GM12878 (cell line): ENCODE results near the gene NPB. TPM values are rescaled to one million over a fixed set of nuclear protein-coding genes. Genes with fewer than 3 reads are reported as not detected.
A peak's percentile ranks its signal among the peaks of the same experiment; 100 is the strongest.

ENCODE experiments used
- BHLHE40 ChIP-seq, 2 experiments: fragments of 450-650 bp in 1 of 2; IDR thresholded peaks; 2 replicates each; pipeline ENCODE4 v1.6.1; 2011 to 2017; ENCODE audit warnings: low read depth in 2 of 2, borderline replicate concordance in 1 of 2, improper control_type of control experiment in 1 of 2, low read length in 1 of 2, mild to moderate bottlenecking in 1 of 2
- BRCA1 ChIP-seq: IDR thresholded peaks from 2 replicates; pipeline ENCODE4 v1.6.1; 2011; ENCODE audit warnings: low read depth, low read length, improper control_type of control experiment
- CREM ChIP-seq: IDR thresholded peaks from 2 replicates; pipeline ENCODE4 v1.6.1; 2014; ENCODE audit warnings: antibody characterized with exemption, low read depth
- IRF5 ChIP-seq: fragments of 450-650 bp; IDR thresholded peaks from 2 replicates; pipeline ENCODE4 v1.6.1; 2017; ENCODE audit warnings: borderline replicate concordance
- NFIC ChIP-seq: IDR thresholded peaks from 2 replicates; pipeline ENCODE4 v1.6.1; 2012; ENCODE audit warnings: low read depth, mild to moderate bottlenecking, inconsistent platforms, low read length, moderate library complexity
- PBX3 ChIP-seq: IDR thresholded peaks from 2 replicates; pipeline ENCODE4 v1.6.1; 2011; ENCODE audit warnings: mild to moderate bottlenecking, low read depth, low read length, moderate library complexity; ENCODE audit not compliant: insufficient replicate concordance
- PKNOX1 ChIP-seq: fragments of 450-650 bp; IDR thresholded peaks from 2 replicates; pipeline ENCODE4 v1.6.1; 2016; ENCODE audit warnings: mild to moderate bottlenecking
- PRDM15 ChIP-seq: fragments of 450-650 bp; formaldehyde crosslinking; IDR thresholded peaks from 2 replicates; pipeline ENCODE4 v1.4.0; 2020; ENCODE audit warnings: mild to moderate bottlenecking, moderate library complexity
- RELB ChIP-seq: fragments of 450-650 bp; IDR thresholded peaks from 2 replicates; pipeline ENCODE4 v1.6.1; 2017; ENCODE audit warnings: low read depth, mild to moderate bottlenecking, moderate library complexity
- SKIL ChIP-seq: fragments of 450-650 bp; IDR thresholded peaks from 2 replicates; pipeline ENCODE4 v1.6.1; 2017; ENCODE audit warnings: mild to moderate bottlenecking, low read depth, inconsistent platforms; ENCODE audit not compliant: poor library complexity, severe bottlenecking
- ZNF687 ChIP-seq: fragments of 450-650 bp; IDR thresholded peaks from 2 replicates; pipeline ENCODE4 v1.6.1; 2017; ENCODE audit warnings: mild to moderate bottlenecking, moderate library complexity
- polyA plus RNA-seq, 11 experiments: library from polyadenylated mRNA; depleted of rRNA in 4 of 11; unstranded in 6 of 11; stranded (reverse) in 5 of 11; fragments of >200 nt; fragmentation: Nextera tagmentation in 4 of 11; fragmentation: Illumina TruSeq in 1 of 11; extraction: Ambion mirVana in 4 of 11; extraction: Trizol in 1 of 11; gene quantifications; 1 replicate in 1 of 11; 2 replicates in 10 of 11; pipeline versions ENCODE4 v1.2.1 to v1.2.3, GENCODE V29; 2011 to 2016; ENCODE audit warnings: inconsistent platforms in 2 of 11, missing spikeins in 2 of 11, low read depth in 1 of 11
- total RNA-seq, 4 experiments: library from RNA; depleted of rRNA in 3 of 4; stranded (reverse); fragments of >200 nt in 3 of 4; fragmentation: Illumina TruSeq in 1 of 4; extraction: Trizol in 1 of 4; gene quantifications; 2 replicates each; pipeline versions ENCODE4 v1.2.1 to v1.2.3, GENCODE V29; 2013 to 2021

Gene NPB
- total and polyA plus RNA-seq, 10 of the 15 experiments (the other 5 are each of a cell fraction or from before 2014, with no cell fraction given): 0.03 to 0.40 (median 0.15) TPM; not detected in 2

- TF ChIP-seq ZNF687 (0 out of 2 replicates have a peak, but pooled peaks have one; percentile 39), RELB (peak; percentile 52; the same call in 1 of the 2 replicates), PKNOX1 (peak; percentile 79), BHLHE40 (IDR thresholded peaks at IDR 0.05; ENCODE audit: borderline replicate concordance in 1 of 2, low read depth in 2 of 2, low read length in 1 of 2) (peak; percentile 89 to 97), PBX3 (peak; percentile 93), SKIL (peak; percentile 84), PRDM15 (no peak), NFIC (no peak), CREM (peak; percentile 93), BRCA1 (no peak), IRF5 (no peak)
These were observed 41.1 kb upstream of the NPB start (continued) for GRCh38 chr17:81860756-81861568.
